NCI-H1417 (cell line): Measurements from ENCODE around the gene RAD23B.

Source experiments
- DNase-seq, 3 experiments: peaks; one replicate each; lab custom pipeline; 2025; lab: John Stamatoyannopoulos, UW

The RAD23B gene

DNA sequence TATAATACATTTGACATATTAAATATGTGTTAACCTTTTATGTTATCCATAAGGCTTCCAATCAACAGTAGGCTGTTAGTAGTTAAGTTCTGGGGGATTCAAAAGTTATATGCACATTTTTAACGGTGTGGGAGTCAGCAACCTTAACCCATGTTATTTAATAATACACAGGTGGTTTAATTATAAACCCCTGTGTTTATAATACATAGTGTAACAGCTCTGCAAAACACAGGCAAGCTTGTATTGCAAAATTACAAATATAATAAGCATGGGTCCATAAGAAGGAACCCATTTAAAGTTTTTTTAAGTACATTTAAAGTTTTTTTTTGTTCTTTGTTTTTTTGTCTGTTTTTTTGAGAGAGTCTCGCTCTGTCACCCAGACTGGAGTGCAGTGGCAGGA lies 14.5 kb upstream of the RAD23B start:
- DNase-seq: no peak

DNA sequence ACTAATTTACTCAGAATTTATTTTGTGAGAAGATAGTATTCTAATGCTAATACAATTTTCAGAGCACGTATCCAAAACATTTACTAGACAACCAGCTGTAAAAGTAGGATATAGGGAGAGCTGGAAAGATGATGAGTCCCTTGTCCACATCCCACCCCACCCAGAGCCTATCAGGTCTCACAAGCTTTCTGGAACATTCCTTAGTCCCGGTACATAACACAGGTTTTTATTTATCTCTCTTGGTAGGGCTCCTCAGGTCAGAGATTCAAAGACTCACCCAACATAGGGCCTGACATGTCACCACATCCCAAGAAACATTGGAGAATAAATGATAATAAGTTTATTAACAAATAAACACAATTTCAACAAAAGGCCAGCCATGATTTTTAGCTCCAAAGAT lies 13.8 kb upstream of the RAD23B start:
- no peak for DNase-seq

GRCh38 chr9:107269681-107270080 lies 13.4 kb upstream of the RAD23B start:
- DNase-seq: no peak

- no peak for DNase-seq
These were observed 13.0 kb upstream of the RAD23B start for GRCh38 chr9:107270082-107270481.

GRCh38 chr9:107270580-107270979 lies 12.5 kb upstream of the RAD23B start:
- DNase-seq: no peak

GRCh38 chr9:107273634-107274033 lies 9.4 kb upstream of the RAD23B start:
- DNase-seq: peak in 1 of 3 experiments; percentile 18

DNA sequence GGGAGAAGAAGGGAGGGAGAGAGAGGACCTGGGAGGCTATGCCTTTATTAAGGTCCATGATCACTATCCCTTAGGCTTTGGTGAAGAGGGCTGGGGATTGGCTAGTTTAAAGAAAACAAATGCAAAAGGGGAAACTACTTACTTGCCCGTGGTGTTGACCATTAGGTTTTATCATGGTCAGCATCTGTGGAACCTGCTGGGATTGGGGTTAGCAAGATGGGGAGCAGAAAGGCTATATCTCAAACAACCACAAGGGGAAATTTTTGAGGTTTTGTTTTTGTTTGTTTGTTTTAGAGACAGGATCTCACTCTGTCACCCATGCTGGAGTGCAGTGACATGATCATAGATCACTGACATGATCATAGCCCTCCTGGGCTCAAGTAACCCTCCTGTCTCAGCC lies 9.0 kb upstream of the RAD23B start:
- no peak for DNase-seq

- no peak for DNase-seq
These were observed 8.1 kb upstream of the RAD23B start for GRCh38 chr9:107274953-107275422.

- no peak for DNase-seq
These were observed 7.5 kb upstream of the RAD23B start for GRCh38 chr9:107275530-107275929.

GRCh38 chr9:107276966-107277710 lies 5.9 kb upstream of the RAD23B start:
- DNase-seq: no peak

DNA sequence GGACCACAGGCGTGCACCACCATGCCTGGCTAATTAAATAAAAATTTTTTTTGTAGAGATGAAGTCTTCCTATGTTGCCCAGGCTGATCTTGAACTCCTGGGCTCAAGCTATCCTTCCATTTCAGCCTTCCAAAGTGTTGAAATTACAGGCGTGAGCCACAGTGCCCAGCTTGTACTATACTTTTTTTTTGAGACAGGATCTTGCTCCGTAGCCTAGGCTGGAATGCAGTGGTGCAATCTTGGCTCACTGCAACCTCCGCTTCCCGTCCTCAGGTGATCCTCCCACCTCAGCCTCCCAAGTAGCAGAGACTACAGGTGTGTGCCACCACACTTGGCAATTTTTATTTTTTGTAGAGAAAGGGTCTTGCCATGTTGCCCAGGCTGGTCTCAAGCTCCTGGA lies 5.3 kb upstream of the RAD23B start:
- no peak for DNase-seq

DNA sequence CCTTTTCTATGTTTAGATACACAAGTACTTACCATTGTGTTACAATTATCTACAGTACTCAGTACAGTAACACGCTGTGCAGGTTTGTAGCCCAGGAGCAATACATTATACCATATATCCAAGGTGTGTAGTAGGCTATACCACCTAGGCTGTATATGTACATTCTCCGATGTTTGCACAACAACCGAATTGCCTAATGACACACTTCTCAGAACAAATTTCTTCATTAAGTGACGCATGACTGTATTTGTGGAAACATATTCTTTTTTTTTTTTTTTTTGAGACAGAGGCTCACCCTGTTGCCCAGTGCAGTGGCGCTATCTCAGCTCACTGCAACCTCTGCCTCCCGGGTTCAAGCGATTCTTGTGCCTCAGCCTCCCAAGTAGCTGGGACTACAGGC lies 4.0 kb upstream of the RAD23B start:
- no peak for DNase-seq

GRCh38 chr9:107280543-107280942 lies 2.5 kb upstream of the RAD23B start:
- DNase-seq: no peak

- no peak for DNase-seq
These were observed 1.9 kb upstream of the RAD23B start for GRCh38 chr9:107281184-107281583.

GRCh38 chr9:107281922-107282667 lies 984 bp upstream of the RAD23B start:
- no peak for DNase-seq

DNA sequence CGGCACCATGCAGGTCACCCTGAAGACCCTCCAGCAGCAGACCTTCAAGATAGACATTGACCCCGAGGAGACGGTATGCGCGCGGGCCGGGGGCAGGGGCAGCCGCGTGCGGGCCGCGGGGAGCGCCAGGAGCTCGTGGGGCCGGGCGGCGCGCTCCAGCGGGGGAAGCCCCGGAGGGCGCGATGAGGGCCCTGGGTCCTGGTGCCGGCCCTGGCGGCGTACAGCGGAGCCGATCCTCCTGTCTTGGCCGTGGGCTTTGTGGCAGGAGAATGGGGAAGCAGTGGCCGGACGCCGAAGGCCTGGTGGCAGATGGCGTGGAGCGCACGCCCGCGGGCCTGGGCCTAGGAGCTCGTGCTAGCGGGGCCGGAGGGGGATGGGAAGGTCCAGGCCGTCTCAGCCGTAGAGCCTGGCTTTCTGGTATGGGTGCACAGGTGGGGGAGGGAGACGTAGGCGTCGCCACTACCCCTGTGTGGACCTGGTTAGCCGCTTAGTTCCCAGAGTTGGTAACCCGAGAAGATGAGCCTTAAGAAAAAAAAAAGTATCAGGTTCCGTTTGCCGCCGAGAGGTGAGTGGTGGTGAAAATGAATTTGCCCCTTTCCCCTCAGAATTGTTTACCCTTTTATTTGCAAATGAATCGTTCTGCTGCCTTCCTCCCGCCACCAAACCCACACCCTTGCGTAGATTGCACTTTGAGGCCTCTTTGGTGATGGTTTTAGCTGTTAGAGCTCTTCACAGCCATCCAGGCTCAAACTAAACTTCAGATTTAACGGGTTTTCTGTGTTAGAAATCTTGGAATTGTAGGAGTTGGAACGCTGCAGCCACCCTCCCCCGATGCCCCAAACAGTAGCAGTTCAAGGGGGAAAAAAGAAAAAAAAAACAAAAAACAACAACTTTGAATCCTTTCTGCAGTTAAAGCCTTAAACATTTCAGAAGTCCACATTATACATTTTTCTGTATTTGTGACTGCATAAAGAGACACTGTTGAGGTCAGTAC lies 841 bp downstream of the RAD23B start:
- DNase-seq: peak; percentile 72 to 94 (median 92)

GRCh38 chr9:107284636-107285035 lies 1.6 kb downstream of the RAD23B start:
- DNase-seq: peak in 1 of 3 experiments; percentile 57

DNA sequence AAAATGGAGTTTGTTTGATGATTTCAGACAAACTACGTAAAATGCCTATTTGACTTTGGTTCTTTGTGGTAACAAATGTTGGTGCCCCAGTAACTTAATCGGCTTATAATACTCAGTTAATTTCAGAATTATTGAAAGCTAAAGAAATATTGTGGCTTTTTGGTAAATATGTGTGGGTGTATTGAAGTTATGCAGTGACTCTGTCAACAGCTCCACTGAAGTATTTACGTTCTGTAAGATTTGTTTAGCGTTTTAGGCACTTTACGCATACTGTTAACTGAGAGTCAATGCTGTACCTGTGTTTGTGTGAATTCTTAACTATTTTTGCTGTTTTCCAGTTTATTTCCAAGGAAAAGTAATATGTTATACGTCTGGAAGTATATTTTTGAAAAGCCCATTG lies 2.2 kb downstream of the RAD23B start:
- DNase-seq: peak in 1 of 3 experiments; percentile 21

DNA sequence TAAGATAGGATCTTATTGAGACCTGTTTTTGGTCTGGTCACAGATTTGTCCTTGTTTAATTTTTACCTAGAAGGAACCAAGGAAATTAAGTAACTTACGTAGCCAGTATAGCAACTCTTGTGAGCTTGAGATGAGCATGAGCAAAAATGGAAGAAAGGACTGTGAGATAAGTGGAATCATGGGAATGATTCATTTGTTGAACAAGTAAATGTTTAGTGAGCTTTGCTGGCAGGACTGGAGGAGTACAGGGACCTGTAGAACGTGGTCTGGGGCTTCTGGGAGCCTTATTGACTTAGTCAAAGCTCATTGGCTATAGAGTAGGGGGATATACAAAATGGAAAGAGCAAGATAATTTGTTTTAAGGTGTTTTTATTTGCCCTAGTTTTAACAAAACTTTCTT lies 3.0 kb downstream of the RAD23B start:
- DNase-seq: peak in 1 of 3 experiments; percentile 22

DNA sequence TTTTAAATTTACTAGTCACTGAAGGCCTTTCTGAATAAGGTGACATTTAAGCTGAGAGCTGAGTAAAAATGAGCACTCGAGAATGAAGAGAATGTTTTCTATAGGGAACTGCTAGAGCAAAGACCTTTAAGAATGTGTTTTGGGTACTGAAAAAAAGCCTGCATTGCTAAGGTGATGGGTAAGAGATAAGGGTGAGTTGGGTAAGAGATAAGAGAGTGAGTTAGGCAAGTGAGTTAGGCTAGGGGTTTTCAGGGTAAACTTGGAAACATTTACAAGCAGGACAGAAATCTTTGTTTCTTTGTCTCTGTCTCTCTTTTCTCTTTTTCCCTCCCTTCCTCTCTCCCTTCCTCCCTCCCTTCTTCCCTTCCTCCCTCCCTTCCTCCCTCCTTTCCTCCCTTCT lies 5.6 kb downstream of the RAD23B start:
- no peak for DNase-seq

GRCh38 chr9:107290619-107291018 lies 7.5 kb downstream of the RAD23B start:
- no peak for DNase-seq
